ENCODE results near the gene TNFRSF19.
"Not testable (repeated sequence)": the region's sequence is repeated elsewhere in the genome, so short reads cannot be mapped to it uniquely, and the experiment has no call there.

Gene TNFRSF19

GRCh38 chr13:23588666-23589065, 18.5 kb downstream of the TNFRSF19 start:
- Histone ChIP-seq H3K4me3 (no peak overlapping the region), H3K27ac (no peak overlapping the region)
- no peak for TF ChIP-seq CTCF (IDR thresholded peaks at IDR 0.05)
- DNase-seq (ENCODE audit: low spot score): no peak

GRCh38 chr13:23592596-23592995, 22.4 kb downstream of the TNFRSF19 start:
- TF ChIP-seq CTCF (IDR thresholded peaks at IDR 0.05): no peak
- no peak for DNase-seq (ENCODE audit: low spot score)
- no peak overlapping the region for H3K27ac ChIP-seq
- no peak overlapping the region for H3K4me3 ChIP-seq

GRCh38 chr13:23593148-23593547, 22.9 kb downstream of the TNFRSF19 start:
- Histone ChIP-seq H3K4me3 (no peak overlapping the region), H3K27ac (no peak overlapping the region)
- no peak for DNase-seq (ENCODE audit: low spot score)
- TF ChIP-seq CTCF (IDR thresholded peaks at IDR 0.05): no peak

GRCh38 chr13:23594290-23594689, 24.1 kb downstream of the TNFRSF19 start:
- not testable (repeated sequence) for H3K4me3 ChIP-seq; H3K27ac ChIP-seq; DNase-seq (ENCODE audit: low spot score)

- no peak for DNase-seq (ENCODE audit: low spot score)
- TF ChIP-seq CTCF (IDR thresholded peaks at IDR 0.05): no peak
- H3K27ac ChIP-seq: no peak overlapping the region
- no peak overlapping the region for H3K4me3 ChIP-seq
Observed at GRCh38 chr13:23598369-23598768, 28.2 kb downstream of the TNFRSF19 start.

GRCh38 chr13:23599083-23599925, 29.1 kb downstream of the TNFRSF19 start:
- Histone ChIP-seq H3K27ac (no peak overlapping the region), H3K4me3 (no peak overlapping the region)
- no peak for DNase-seq (ENCODE audit: low spot score)
- no peak for TF ChIP-seq CTCF (IDR thresholded peaks at IDR 0.05)

- no peak for TF ChIP-seq CTCF (IDR thresholded peaks at IDR 0.05)
- no peak overlapping the region for H3K27ac ChIP-seq
- no peak for DNase-seq (ENCODE audit: low spot score)
- no peak overlapping the region for H3K4me3 ChIP-seq
Observed at GRCh38 chr13:23600100-23600499, 29.9 kb downstream of the TNFRSF19 start.
